ENCODE data around the gene TCF7L1. TPM values are rescaled to one million over a fixed set of nuclear protein-coding genes. Genes with fewer than 3 reads are reported as not detected.
A peak's percentile ranks its signal among the peaks of the same experiment; 100 is the strongest.

The TCF7L1 gene
- total and polyA plus RNA-seq, 9 of the 15 experiments (the other 6 are each of a cell fraction or from before 2014, with no cell fraction given), result 0.03 to 0.11 (median 0.07) TPM; not detected in 5

DNA sequence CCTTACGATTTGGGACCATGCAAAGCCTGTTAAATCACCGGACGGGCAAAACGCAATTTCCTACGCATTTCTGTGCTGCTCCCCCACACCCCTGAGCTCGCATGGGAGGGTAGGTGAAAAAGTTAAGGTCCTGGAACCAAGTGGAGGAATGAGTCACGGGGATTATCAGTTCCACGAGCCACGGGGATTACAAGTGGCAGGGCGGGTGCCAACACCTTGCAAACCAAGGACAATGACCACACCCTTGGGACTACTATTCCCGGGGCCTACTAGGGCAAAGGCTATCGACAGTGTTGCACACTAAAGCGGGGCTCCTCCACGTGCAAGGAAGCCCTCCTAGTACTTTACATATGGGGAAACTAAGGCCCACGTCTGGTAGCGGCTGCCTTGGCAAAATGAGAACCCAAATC is 220.7 kb downstream of the TCF7L1 start (continued):
- no peak for TF ChIP-seq ZNF584 (CRISPR knock-in tag; IDR thresholded peaks at IDR 0.05; ENCODE audit: low read depth)
- TF ChIP-seq SMAD4 (CRISPR knock-in tag; conservative IDR thresholded peaks at IDR 0.05), result no peak
- TF ChIP-seq AFF1 (IDR thresholded peaks at IDR 0.05; ENCODE audit: low read depth in 1 of 2, partially characterized antibody in 2 of 2), result no peak
- no peak for TF ChIP-seq ETV6 (IDR thresholded peaks at IDR 0.05; ENCODE audit: borderline replicate concordance in 1 of 2, low read depth in 2 of 2, low read length in 1 of 2)
- TF ChIP-seq ETV6 (CRISPR knock-in tag; IDR thresholded peaks at IDR 0.05; ENCODE audit: borderline replicate concordance), result no peak
- no peak for TF ChIP-seq EZH2 (IDR thresholded peaks at IDR 0.05; ENCODE audit: borderline replicate concordance, low read depth, low read length)
- TF ChIP-seq, protein P1, sequence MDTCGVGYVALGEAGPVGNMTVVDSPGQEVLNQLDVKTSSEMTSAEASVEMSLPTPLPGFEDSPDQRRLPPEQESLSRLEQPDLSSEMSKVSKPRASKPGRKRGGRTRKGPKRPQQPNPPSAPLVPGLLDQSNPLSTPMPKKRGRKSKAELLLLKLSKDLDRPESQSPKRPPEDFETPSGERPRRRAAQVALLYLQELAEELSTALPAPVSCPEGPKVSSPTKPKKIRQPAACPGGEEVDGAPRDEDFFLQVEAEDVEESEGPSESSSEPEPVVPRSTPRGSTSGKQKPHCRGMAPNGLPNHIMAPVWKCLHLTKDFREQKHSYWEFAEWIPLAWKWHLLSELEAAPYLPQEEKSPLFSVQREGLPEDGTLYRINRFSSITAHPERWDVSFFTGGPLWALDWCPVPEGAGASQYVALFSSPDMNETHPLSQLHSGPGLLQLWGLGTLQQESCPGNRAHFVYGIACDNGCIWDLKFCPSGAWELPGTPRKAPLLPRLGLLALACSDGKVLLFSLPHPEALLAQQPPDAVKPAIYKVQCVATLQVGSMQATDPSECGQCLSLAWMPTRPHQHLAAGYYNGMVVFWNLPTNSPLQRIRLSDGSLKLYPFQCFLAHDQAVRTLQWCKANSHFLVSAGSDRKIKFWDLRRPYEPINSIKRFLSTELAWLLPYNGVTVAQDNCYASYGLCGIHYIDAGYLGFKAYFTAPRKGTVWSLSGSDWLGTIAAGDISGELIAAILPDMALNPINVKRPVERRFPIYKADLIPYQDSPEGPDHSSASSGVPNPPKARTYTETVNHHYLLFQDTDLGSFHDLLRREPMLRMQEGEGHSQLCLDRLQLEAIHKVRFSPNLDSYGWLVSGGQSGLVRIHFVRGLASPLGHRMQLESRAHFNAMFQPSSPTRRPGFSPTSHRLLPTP (IDR thresholded peaks at IDR 0.05; ENCODE audit: borderline replicate concordance, extremely low read depth, insufficient read length), result no peak
- TF ChIP-seq ZNF280B (CRISPR knock-in tag; IDR thresholded peaks at IDR 0.05), result no peak
- TF ChIP-seq, protein P2, sequence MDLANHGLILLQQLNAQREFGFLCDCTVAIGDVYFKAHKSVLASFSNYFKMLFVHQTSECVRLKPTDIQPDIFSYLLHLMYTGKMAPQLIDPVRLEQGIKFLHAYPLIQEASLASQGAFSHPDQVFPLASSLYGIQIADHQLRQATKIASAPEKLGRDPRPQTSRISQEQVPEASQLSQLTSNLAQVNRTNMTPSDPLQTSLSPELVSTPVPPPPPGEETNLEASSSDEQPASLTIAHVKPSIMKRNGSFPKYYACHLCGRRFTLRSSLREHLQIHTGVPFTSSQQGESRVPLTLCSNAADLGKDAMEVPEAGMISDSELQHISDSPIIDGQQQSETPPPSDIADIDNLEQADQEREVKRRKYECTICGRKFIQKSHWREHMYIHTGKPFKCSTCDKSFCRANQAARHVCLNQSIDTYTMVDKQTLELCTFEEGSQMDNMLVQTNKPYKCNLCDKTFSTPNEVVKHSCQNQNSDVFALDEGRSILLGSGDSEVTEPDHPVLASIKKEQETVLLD (IDR thresholded peaks at IDR 0.05), result 0 out of 2 replicates have a peak, but pooled peaks have one; percentile 24
- TF ChIP-seq MYNN (IDR thresholded peaks at IDR 0.05), result 0 out of 2 replicates have a peak, but pooled peaks have one; percentile 45
- no peak for TF ChIP-seq MYNN (CRISPR knock-in tag; IDR thresholded peaks at IDR 0.05)
- TF ChIP-seq SIRT6 (IDR thresholded peaks at IDR 0.05; ENCODE audit: low read depth, low read length), result no peak
- no peak for TF ChIP-seq RAD21 (CRISPR knock-in tag; conservative IDR thresholded peaks at IDR 0.05 in 1 of 2, IDR thresholded peaks at IDR 0.05 in 1 of 2)
- TF ChIP-seq ZNF311 (CRISPR knock-in tag; IDR thresholded peaks at IDR 0.05), result no peak
- no peak for TF ChIP-seq TRIM24 (IDR thresholded peaks at IDR 0.05)
- TF ChIP-seq ZNF146 (CRISPR knock-in tag; IDR thresholded peaks at IDR 0.05; ENCODE audit: unreplicated experiment), result no peak

Data from K562 (cell line).